Loucy (cell line): ENCODE measurements around the gene TENT4A.

Source experiments
- H2AFZ ChIP-seq: fragments of 200-600 bp; sonication (generic); 2 replicates; pipeline ENCODE4 v1.6.0; 2016; ENCODE audit warnings: antibody characterized with exemption, mild to moderate bottlenecking, low read length, moderate library complexity
- H3F3A ChIP-seq: fragments of 200-600 bp; 2 replicates; pipeline ENCODE4 v1.6.0; 2016; ENCODE audit warnings: antibody characterized with exemption, low read depth, mild to moderate bottlenecking
- H3K27me3 ChIP-seq: fragments of 200-600 bp; sonication (generic); 2 replicates; pipeline ENCODE4 v1.6.1; 2014; ENCODE audit warnings: low read length, mild to moderate bottlenecking; ENCODE audit not compliant: insufficient read depth, poor library complexity, severe bottlenecking
- H3K36me3 ChIP-seq: fragments of 200-600 bp; sonication (generic); 2 replicates; pipeline ENCODE4 v1.6.1; 2016; ENCODE audit warnings: low read length; ENCODE audit not compliant: insufficient read depth
- H3K4me1 ChIP-seq: fragments of 200-600 bp; sonication (generic); 2 replicates; pipeline ENCODE4 v1.5.1; 2014; ENCODE audit warnings: low read length, mild to moderate bottlenecking; ENCODE audit not compliant: insufficient read depth, poor library complexity, severe bottlenecking
- H3K4me2 ChIP-seq: fragments of 200-600 bp; sonication (generic); 2 replicates; pipeline ENCODE4 v1.6.0; 2014; ENCODE audit warnings: antibody characterized with exemption, low read length, low read depth, mild to moderate bottlenecking; ENCODE audit not compliant: poor library complexity, severe bottlenecking
- H3K4me3 ChIP-seq: fragments of 200-600 bp; sonication (generic); 2 replicates; pipeline ENCODE4 v1.5.1; 2014; ENCODE audit warnings: low read length, mild to moderate bottlenecking, mixed read lengths; ENCODE audit not compliant: poor library complexity, severe bottlenecking
- H3K79me2 ChIP-seq: fragments of 200-600 bp; sonication (generic); 2 replicates; pipeline ENCODE4 v1.6.1; 2014; ENCODE audit warnings: low read length; ENCODE audit not compliant: insufficient read depth
- H3K9ac ChIP-seq: fragments of 200-600 bp; sonication (generic); 2 replicates; pipeline ENCODE4 v1.6.0; 2014; ENCODE audit warnings: mild to moderate bottlenecking, low read depth, low read length, moderate library complexity; ENCODE audit not compliant: poor library complexity, severe bottlenecking
- H3K9me2 ChIP-seq: fragments of 200-600 bp; sonication (generic); replicated peaks from 2 replicates; pipeline ENCODE4 v1.6.1; 2016; ENCODE audit warnings: low read depth, low read length, mixed read lengths
- H3K9me3 ChIP-seq: fragments of 200-600 bp; sonication (generic); 2 replicates; pipeline ENCODE4 v1.6.1; 2014; ENCODE audit warnings: mild to moderate bottlenecking, antibody characterized with exemption, low read length, low read depth; ENCODE audit not compliant: insufficient read depth
- H4K20me1 ChIP-seq: fragments of 200-600 bp; sonication (generic); 2 replicates; pipeline ENCODE4 v1.6.0; 2014; ENCODE audit warnings: antibody characterized with exemption, low read length, mild to moderate bottlenecking; ENCODE audit not compliant: insufficient read depth, poor library complexity, severe bottlenecking
- EZH2phosphoT487 ChIP-seq: fragments of 200-600 bp; IDR thresholded peaks from 2 replicates; pipeline ENCODE4 v1.6.1; 2018; ENCODE audit warnings: antibody characterized with exemption, mild to moderate bottlenecking, moderate library complexity, borderline replicate concordance
- TF ChIP-seq, protein P1 (sequence below): fragments of 200-600 bp; sonication (generic); conservative IDR thresholded peaks from 2 replicates; pipeline ENCODE4 v1.5.1; 2014; ENCODE audit warnings: mild to moderate bottlenecking, antibody characterized with exemption, low read length

The TENT4A gene

DNA sequence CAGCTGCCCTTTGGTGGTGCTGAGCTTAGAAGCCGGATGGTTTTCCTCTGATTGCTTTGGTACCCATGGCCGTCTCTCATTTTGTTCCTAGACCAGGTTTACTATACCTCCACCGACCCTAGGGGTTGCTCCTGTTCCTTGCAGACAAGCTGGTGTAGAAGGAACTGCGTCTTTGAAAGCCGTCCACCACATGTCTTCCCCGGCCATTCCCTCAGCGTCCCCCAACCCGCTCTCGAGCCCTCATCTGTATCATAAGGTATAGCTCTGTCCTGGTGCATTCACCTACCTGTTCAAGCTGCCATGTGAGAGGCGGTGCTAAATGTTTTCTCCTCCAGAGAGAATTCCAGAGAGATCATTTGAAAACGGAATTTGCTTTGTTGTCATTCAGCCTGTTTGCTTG, 39.5 kb downstream of the TENT4A start:
- TF ChIP-seq, protein P1, sequence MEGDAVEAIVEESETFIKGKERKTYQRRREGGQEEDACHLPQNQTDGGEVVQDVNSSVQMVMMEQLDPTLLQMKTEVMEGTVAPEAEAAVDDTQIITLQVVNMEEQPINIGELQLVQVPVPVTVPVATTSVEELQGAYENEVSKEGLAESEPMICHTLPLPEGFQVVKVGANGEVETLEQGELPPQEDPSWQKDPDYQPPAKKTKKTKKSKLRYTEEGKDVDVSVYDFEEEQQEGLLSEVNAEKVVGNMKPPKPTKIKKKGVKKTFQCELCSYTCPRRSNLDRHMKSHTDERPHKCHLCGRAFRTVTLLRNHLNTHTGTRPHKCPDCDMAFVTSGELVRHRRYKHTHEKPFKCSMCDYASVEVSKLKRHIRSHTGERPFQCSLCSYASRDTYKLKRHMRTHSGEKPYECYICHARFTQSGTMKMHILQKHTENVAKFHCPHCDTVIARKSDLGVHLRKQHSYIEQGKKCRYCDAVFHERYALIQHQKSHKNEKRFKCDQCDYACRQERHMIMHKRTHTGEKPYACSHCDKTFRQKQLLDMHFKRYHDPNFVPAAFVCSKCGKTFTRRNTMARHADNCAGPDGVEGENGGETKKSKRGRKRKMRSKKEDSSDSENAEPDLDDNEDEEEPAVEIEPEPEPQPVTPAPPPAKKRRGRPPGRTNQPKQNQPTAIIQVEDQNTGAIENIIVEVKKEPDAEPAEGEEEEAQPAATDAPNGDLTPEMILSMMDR, result no peak
- no peak for TF ChIP-seq EZH2phosphoT487
- Histone ChIP-seq H3K9me3 (no peaks in the 10 kb centered on the region), H2AFZ (no peak overlapping the region), H3K36me3 (peaks cover 99% of the 10 kb centered on the region), H3K27me3 (no peaks in the 10 kb centered on the region), H4K20me1 (peaks cover 15% of the 10 kb centered on the region), H3K4me2 (no peak overlapping the region), H3K4me1 (no peaks in the 10 kb centered on the region), H3K79me2 (peaks cover 13% of the 10 kb centered on the region; the same call in 1 of the 2 replicates), H3K9me2 (no peaks in the 10 kb centered on the region), H3K9ac (no peak overlapping the region), H3K4me3 (no peak overlapping the region), H3F3A (no peaks in the 10 kb centered on the region)

DNA sequence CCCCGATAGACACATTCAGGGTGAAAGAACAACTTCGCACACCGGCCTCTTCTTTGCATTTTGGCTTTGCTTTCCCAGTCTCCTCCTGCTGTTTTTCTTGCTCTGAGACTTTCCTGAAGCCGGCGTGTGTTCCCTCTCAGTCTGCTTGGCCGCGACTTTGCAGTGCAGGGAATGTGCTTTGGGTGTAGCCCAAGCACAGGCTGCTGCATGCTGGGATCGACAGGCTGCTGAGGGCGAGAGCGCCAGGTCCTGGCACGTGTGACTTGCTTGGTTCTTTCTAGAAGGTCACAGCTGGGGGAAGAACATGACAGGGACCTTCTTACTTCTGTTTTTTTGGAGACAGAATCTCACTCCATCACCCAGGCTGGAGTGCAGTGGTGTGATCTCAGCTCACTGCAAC, 40.6 kb downstream of the TENT4A start:
- no peaks in the 10 kb centered on the region for H3K9me2 ChIP-seq
- no peaks in the 10 kb centered on the region for H3K4me1 ChIP-seq
- H4K20me1 ChIP-seq, result peaks cover 10% of the 10 kb centered on the region
- H3K9me3 ChIP-seq, result no peaks in the 10 kb centered on the region
- no peaks in the 10 kb centered on the region for H3K27me3 ChIP-seq
- H2AFZ ChIP-seq, result no peak overlapping the region
- no peak overlapping the region for H3K4me2 ChIP-seq
- TF ChIP-seq, protein P1, result no peak
- no peak for TF ChIP-seq EZH2phosphoT487
- H3K36me3 ChIP-seq, result peaks cover 97% of the 10 kb centered on the region; the same call in 1 of the 2 replicates
- no peaks in the 10 kb centered on the region for H3F3A ChIP-seq
- peaks cover 2% of the 10 kb centered on the region; the same call in 1 of the 2 replicates for H3K79me2 ChIP-seq
- H3K4me3 ChIP-seq, result no peak overlapping the region
- H3K9ac ChIP-seq, result no peak overlapping the region

GRCh38 chr5:6754766-6755165, 41.5 kb downstream of the TENT4A start:
- Histone ChIP-seq H3K9me2 (no peaks in the 10 kb centered on the region), H3K4me2 (no peak overlapping the region), H3K79me2 (no peaks in the 10 kb centered on the region), H4K20me1 (peaks cover 4% of the 10 kb centered on the region), H2AFZ (no peak overlapping the region), H3K9me3 (no peaks in the 10 kb centered on the region), H3K4me3 (no peak overlapping the region), H3K36me3 (peaks cover 90% of the 10 kb centered on the region; the same call in 1 of the 2 replicates), H3F3A (no peaks in the 10 kb centered on the region), H3K27me3 (no peaks in the 10 kb centered on the region), H3K4me1 (no peaks in the 10 kb centered on the region), H3K9ac (no peak overlapping the region)
- TF ChIP-seq, protein P1, result no peak
- TF ChIP-seq EZH2phosphoT487, result no peak
